DLD1 (cell line): ENCODE results near the gene ZNF143.
"Not testable (repeated sequence)": the region's sequence is repeated elsewhere in the genome, so short reads cannot be mapped to it uniquely, and the experiment has no call there.

Source experiments
- in situ Hi-C: cut with HindIII; loops from 2 replicates; pipeline ENCODE4 v1.10.0; 2017; ENCODE audit warnings: low sequenced_read_pairs

Gene ZNF143

DNA sequence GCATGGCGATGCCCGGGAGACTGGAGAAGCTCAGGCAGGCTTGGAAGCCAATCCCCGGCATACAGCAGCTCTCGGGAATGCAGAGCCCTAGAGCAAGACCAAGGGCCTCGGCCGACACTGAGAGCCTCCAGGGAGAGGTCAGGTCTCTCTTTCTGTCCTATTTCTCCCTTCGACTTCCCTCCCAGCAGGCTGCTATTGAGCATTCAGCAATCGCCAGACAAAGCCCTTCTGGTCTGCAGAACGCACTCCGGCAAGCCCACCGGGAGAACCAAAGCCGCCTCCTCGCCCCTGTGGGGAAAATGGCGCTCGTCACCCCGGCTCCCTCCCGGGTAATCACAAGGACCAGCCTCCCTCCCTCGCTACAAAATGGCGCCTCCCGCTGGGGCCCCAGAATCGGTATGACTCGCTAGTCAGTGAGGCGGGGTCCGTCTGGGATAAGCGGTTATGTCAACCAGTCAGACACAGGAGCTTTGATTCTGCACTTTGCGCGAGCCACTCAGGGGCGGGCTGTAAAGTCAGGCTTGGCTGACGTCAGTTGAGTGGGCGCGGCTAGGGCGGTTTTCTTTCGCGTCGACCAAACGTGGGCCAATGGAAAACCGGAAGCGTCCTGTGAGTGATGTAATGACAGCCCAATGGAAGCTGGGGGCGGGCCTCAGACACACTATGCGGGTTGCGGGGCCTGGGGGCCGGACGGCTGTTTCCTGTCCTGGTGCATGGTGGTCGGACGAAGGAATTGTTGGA lies at the start of gene ZNF143:
ZNF143 (plus strand) TSS at position 691 of the 741 bp plus-strand sequence. CDS start 10,297 bp downstream, outside the sequence.
- in situ Hi-C loops, result no loop called here

GRCh38 chr11:9428706-9429105 lies 32.1 kb upstream of the ZNF143 start:
- in situ Hi-C loops, result no loop called here

DNA sequence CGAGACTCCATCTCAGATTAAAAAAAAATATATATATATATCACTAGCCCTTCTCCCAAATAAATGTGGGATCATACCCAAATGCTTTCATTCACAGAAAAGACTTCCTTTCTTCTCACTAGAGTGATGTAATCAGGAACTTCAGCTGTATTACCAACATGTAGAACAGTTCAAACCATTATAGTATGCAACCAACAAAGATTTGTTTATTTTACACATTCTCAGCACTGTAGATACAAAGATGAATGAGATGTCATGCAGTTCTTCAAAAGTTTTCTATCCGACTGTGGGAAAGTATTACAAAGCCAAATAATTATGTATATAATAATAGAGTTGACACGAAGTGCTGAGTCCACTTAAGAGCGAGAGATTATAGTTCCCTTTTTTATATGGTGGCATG lies 22.2 kb upstream of the ZNF143 start:
- in situ Hi-C loops, result no loop called here

- in situ Hi-C loops, result no loop called here
Measured at GRCh38 chr11:9446230-9446629, 14.6 kb upstream of the ZNF143 start.

GRCh38 chr11:9448576-9449352 lies 12.0 kb upstream of the ZNF143 start:
- in situ Hi-C loops, result no loop called here

- in situ Hi-C loops, result not testable (repeated sequence)
Measured at GRCh38 chr11:9452023-9452422, 8.8 kb upstream of the ZNF143 start.

DNA sequence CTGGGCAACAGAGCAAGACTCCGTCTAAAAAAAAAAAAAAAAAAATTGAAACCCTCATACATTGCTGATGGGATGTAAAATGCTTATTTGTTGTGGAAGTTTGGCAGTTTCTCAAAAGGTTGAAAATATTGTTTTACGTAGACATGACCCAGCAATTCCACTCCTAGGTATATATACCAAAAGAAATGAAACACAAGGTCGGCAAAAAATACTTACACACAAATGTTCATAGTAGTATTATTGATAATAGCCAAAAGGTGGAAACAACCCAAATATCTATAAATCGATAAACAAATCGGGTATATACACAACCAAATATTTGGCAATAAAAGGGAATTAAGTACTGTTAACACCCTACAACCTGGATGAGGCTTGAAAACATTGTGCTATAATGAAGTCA lies 5.1 kb upstream of the ZNF143 start:
- in situ Hi-C loops, result loop anchor here (5.0 kb wide), 1 partner anchor 47 kb away; no protein-coding TSS in a partner anchor

DNA sequence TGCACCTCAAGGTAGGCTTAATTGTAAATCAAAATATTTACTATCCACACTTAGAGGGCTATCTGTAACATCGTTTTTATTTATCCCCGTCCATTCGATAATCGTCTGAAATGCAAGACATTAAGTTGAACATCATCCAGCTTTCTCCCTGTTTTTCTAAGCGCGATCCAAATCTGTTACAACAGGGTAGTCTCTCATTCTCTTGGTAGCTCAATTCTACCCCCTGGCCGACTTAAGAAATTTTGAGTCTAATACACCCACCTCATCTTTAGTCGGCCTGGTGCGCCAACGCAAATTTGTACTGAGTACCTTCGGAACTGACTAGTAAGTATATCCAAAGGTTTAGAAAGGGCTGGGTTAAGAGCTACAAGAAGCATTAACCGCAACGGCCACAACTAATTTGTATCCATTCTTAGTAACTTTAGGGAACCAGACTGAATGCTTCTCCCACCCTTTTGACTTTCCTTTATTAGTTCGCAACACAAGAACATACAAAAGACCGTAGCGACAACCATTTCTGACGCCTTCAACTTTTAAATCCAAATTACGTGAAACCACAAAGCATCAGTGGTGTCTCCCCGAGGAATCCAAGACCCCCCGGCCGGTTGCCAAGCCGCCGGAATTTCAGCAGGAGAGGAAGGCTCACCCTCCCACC lies 1.0 kb upstream of the ZNF143 start:
- in situ Hi-C loops, result loop anchor here (5.0 kb wide), 1 partner anchor 43 kb away; no protein-coding TSS in a partner anchor

GRCh38 chr11:9461063-9461759 lies 399 bp downstream of the ZNF143 start:
- in situ Hi-C loops, result no loop called here

DNA sequence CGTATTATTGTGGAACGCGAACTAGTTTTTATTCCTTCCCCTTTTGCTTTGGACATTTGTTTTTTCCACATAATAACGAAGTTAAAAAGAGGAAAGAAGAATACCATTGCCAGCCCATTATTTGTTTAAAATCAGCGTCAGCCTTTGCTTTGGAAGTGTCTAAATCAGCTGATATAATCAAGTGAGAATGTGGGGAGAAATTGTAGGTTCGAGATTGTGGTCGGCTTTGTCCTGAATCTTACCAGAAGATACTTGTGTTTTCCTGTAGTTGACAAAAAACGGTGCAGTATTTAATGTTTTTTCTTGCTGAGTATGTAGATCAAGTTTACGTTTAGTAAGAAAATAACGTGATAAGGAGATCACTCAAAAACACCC lies 935 bp downstream of the ZNF143 start:
- in situ Hi-C loops, result no loop called here

GRCh38 chr11:9462172-9462799 lies 1.5 kb downstream of the ZNF143 start:
- in situ Hi-C loops, result no loop called here

DNA sequence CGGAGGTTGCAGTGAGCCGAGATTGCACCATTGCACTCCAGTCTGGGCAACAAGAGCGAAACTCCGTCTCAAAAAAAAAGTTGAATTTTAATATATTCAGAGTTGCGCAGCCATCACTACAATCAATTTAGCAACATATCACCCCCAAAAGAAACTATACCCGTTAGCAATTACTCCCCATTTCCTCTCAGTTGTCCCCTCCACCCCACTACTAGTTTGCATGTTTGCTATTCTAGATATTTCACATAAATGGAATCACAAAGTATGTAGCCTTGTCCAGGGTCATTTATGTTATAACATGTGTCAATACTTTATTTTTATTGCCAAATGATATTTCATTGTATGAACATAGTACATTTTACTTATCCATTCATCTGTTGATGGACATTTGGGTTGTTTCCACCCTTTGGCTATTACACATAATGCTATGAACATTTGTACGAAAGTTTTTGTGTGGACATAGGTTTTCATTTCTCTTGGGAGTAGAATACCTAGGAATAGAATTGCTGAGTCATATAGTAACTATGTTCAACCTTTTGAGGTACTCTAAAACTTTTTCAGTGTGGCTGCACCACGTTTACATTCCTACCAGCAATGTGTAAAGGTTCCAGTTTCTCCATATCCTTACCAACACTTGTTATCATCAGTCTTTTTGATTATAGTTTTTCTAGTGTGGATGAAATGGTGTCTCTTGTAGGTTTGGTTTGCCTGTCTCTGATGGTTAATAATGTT lies 2.2 kb downstream of the ZNF143 start:
- in situ Hi-C loops, result no loop called here

GRCh38 chr11:9470765-9471164 lies 10.0 kb downstream of the ZNF143 start:
- in situ Hi-C loops, result no loop called here

DNA sequence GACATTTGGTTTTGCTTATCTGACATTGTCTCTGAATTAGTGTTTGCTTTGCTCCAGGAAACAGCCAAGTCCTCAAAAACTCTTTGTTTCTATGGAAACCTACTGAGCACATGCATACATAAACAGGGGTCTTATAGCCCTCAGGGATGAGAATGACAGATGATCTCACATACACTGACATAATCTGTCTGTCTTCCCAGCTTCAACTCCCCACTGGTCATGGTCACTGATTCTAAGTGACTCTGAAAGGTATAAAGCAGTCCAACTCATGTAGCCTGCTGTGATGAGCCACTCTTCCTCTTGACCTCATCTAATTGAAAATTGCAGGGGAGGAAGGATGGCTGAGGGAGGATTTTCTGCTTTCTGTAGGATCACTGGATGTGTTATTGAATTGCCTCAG lies 12.6 kb downstream of the ZNF143 start:
- in situ Hi-C loops, result no loop called here

- in situ Hi-C loops, result no loop called here
Measured at GRCh38 chr11:9479899-9480298, 19.1 kb downstream of the ZNF143 start.

DNA sequence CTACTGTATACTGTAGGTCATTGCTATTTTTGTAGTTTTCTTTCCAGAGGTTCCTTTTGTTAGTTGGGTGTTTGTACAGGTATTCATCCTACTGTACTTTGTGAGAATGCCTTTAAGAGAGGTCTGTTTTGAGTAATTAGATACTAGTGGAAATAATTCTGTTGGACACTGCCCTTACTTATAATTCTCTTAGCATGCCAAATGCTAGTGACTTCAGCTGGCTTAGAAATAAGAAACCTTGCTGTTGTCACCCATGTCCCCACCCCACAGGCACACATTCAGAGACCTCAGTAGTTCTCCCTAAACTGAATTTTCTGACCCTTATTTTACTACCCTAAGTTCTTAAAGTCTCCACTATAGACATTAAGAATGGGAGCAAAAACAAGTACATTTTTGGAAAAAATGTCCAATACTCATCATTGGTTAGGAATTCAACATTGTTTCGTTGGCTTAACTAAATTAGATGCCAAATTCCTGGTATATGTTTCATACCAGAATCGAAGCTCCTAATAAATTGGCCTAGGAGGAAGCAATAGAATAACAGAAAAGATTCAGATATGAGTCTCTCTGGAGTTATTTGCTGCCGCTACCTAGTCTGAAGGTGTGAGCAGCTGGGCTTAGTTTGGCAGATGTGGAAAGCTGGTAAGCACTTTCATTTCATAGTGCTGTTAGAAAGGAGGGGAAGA lies 28.4 kb downstream of the ZNF143 start:
- in situ Hi-C loops, result no loop called here

DNA sequence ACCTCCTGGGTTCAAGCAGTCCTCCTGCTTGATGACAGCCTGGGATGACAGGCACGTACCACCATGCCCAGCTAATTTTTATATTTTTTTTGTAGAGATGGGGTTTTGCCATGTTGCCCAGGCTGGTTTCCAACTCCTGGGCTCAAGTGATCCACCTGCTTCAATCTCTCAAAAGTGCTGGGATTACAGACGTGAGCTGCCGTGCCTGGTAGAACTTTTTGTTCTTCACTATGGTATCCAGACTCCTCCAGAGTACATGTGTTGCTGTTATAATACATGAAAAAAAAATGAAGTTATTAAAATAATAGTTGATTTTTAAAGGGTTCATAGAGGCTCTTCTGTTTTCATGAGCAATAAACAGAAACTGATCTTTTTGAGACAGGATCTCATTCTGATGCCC lies 29.6 kb downstream of the ZNF143 start:
- in situ Hi-C loops, result no loop called here

- in situ Hi-C loops, result no loop called here
Measured at GRCh38 chr11:9493492-9493891, 32.7 kb downstream of the ZNF143 start.

DNA sequence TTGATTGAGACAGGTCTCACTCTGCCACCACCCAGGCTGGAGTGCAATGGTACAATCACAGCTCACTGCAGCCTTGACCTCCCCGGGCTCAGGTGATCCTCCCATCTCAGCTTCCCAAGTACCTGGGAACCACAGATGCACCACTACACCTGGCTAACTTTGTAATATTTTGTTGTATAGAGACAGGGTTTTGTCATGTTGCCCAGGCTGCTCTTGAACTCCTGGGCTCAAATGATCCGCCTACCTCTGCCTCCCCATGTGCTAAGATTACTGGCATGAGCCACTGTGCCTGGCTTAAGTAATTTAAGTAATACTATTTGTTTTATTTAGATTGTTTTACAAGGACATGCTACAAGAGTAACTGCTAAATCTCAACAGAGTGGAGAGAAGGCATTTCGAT lies 33.5 kb downstream of the ZNF143 start:
- in situ Hi-C loops, result no loop called here
